HUES48 (cell line): Measurements from ENCODE around the gene GRAPL.
"Not testable (repeated sequence)": the region's sequence is repeated elsewhere in the genome, so short reads cannot be mapped to it uniquely, and the experiment has no call there.

Experiments
- H3K27ac ChIP-seq: one replicate; pipeline ENCODE4 v1.7.0; 2013; ENCODE audit warnings: low read depth, low read length, inconsistent platforms
- H3K27me3 ChIP-seq: 2 replicates; pipeline ENCODE4 v1.6.1; 2013; ENCODE audit warnings: mild to moderate bottlenecking, low read length; ENCODE audit not compliant: control insufficient read depth, insufficient read depth
- H3K36me3 ChIP-seq: 2 replicates; pipeline ENCODE4 v1.6.1; 2013; ENCODE audit warnings: low read length; ENCODE audit not compliant: control insufficient read depth, insufficient read depth
- H3K4me1 ChIP-seq: 2 replicates; pipeline ENCODE4 v1.6.1; 2013; ENCODE audit warnings: mild to moderate bottlenecking, low read length; ENCODE audit not compliant: control insufficient read depth, insufficient read depth
- H3K4me3 ChIP-seq: 2 replicates; pipeline ENCODE4 v1.5.1; 2013; ENCODE audit warnings: mild to moderate bottlenecking, low read depth, low read length
- H3K9ac ChIP-seq: 2 replicates; pipeline ENCODE4 v1.6.1; 2013; ENCODE audit warnings: mild to moderate bottlenecking, low read depth, low read length, moderate library complexity
- H3K9me3 ChIP-seq: 2 replicates; pipeline ENCODE4 v1.6.1; 2013; ENCODE audit warnings: low read length; ENCODE audit not compliant: control insufficient read depth, insufficient read depth

The GRAPL gene

GRCh38 chr17:19174422-19174821 is 47.0 kb downstream of the GRAPL start:
- H3K4me1 ChIP-seq, H3K4me3 ChIP-seq, H3K9ac ChIP-seq, H3K27me3 ChIP-seq, H3K36me3 ChIP-seq, H3K9me3 ChIP-seq, H3K27ac ChIP-seq: not testable (repeated sequence)

DNA sequence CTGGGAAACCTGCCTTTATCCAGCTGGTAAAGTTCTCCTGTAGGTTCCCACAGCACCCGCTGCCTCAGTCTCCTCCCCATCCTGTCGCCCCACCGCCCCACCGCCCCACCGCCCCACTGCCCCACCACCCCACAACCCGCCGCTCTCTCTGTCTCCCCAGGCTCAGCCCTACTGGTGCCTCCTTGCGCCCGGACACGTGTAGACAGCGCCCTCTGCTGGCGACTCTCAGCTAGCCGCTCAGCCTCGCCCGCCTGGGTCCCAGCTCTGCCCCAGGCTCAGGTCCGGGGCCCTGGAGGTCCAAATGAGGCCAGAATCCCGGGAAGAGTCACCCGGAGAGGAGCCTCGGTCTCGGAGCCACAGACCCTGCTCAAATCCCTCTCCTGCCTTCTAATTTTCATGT is 48.0 kb downstream of the GRAPL start:
- not testable (repeated sequence) for H3K27me3 ChIP-seq, H3K36me3 ChIP-seq

GRCh38 chr17:19181040-19181875 is 53.9 kb downstream of the GRAPL start:
- H3K36me3 ChIP-seq, H3K27me3 ChIP-seq, H3K9me3 ChIP-seq, H3K4me3 ChIP-seq, H3K4me1 ChIP-seq, H3K27ac ChIP-seq, H3K9ac ChIP-seq: not testable (repeated sequence)

More for the DNA sequence above, 48.0 kb downstream of the GRAPL start:
- H3K27ac ChIP-seq, H3K4me1 ChIP-seq, H3K4me3 ChIP-seq, H3K9me3 ChIP-seq, H3K9ac ChIP-seq: not testable (repeated sequence)

GRCh38 chr17:19187883-19188869 is 60.8 kb downstream of the GRAPL start:
- not testable (repeated sequence) for H3K27ac ChIP-seq, H3K9me3 ChIP-seq, H3K4me3 ChIP-seq, H3K27me3 ChIP-seq, H3K36me3 ChIP-seq, H3K9ac ChIP-seq, H3K4me1 ChIP-seq

DNA sequence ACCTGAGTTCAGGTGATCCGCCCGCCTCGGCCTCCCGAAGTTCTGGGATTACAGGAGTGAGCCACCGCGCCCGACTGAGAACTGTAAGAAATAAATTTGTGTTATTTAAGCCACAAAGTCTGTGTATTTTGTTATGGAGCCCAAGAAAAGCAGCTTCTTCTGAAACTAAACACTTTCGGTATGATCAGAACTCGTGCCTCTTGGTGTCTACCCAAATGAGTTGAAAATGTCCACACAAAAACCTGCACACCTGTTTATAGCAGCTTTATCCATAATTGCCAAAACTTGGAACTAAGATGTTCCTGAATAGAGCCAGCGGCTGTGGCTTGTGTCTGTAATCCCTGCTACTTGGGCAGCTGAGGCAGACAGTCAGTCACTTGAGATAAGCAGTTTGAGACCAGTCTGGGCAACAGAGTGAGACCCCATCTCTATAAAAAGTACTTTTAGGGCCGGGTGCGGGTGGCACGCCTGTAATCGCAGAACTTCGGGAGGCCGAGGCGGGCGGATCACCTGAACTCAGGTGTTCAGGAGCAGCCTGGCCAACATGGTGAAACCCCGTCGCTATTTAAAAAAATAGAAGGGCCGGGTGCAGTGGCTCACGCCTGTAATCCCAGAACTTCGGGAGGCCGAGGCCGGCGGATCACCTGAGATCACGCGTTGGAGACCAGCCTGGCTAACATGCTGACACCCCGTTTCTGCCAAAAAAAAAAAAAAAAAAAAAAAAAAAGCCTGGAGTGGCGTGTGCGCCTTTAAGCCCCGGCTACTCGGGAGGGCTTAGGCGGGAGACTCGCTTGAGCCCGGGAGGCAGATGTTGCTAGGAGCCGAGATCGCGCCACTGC is 61.7 kb downstream of the GRAPL start:
- H3K9me3 ChIP-seq, H3K9ac ChIP-seq, H3K4me1 ChIP-seq, H3K27ac ChIP-seq, H3K36me3 ChIP-seq, H3K4me3 ChIP-seq, H3K27me3 ChIP-seq: not testable (repeated sequence)

- H3K9ac ChIP-seq, H3K36me3 ChIP-seq, H3K9me3 ChIP-seq, H3K4me3 ChIP-seq, H3K27me3 ChIP-seq, H3K27ac ChIP-seq, H3K4me1 ChIP-seq: not testable (repeated sequence)
Observed at GRCh38 chr17:19189781-19190405, 62.5 kb downstream of the GRAPL start.

- not testable (repeated sequence) for H3K36me3 ChIP-seq, H3K27me3 ChIP-seq, H3K27ac ChIP-seq, H3K9me3 ChIP-seq, H3K4me1 ChIP-seq, H3K4me3 ChIP-seq, H3K9ac ChIP-seq
Observed at GRCh38 chr17:19196382-19197204, 69.2 kb downstream of the GRAPL start.

- not testable (repeated sequence) for H3K4me3 ChIP-seq, H3K9ac ChIP-seq, H3K4me1 ChIP-seq
Observed at GRCh38 chr17:19202448-19202847, 75.1 kb downstream of the GRAPL start.

DNA sequence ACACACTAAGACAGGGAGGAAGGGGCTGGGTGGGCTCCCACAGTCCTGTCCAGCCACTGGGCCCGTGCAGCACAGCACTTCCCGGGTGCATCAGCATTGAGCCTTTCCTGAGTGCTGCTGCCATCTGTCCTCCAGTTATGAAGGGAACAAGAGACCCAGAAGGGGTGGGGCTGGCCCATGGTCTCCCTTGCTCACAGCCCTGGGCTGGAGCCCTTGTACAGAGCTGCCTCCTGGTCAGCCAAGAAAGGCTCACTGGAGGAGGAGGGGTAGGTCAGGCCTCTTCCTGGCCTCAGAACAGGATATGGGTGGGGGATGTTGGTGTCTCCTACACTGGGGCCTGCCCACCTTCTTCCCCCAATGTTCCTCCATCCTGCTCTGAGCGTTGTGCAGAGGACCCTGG is 76.0 kb downstream of the GRAPL start:
- H3K4me3 ChIP-seq, H3K27me3 ChIP-seq, H3K27ac ChIP-seq, H3K9me3 ChIP-seq, H3K9ac ChIP-seq, H3K36me3 ChIP-seq, H3K4me1 ChIP-seq: not testable (repeated sequence)

More at GRCh38 chr17:19202448-19202847, 75.1 kb downstream of the GRAPL start:
- H3K27me3 ChIP-seq, H3K36me3 ChIP-seq, H3K27ac ChIP-seq, H3K9me3 ChIP-seq: not testable (repeated sequence)
